DND-41 (cell line): ENCODE data around the gene POLA2.

Source experiments
- ATAC-seq: fragments of 200-7000 bp; cut with Tn5 transposase; 3 replicates; pipeline ENCODE4 v1.9.1; 2021; ENCODE audit warnings: low read depth; ENCODE audit not compliant: insufficient read depth
- DNase-seq: peaks from one replicate; pipeline ENCODE4 v3.0.0-alpha.2; 2020
- H2AFZ ChIP-seq: 2 replicates; pipeline ENCODE4 v1.6.0; 2012; ENCODE audit warnings: low read depth, low read length
- H3K27ac ChIP-seq: 2 replicates; pipeline ENCODE4 v1.5.1; 2012; ENCODE audit warnings: low read length, inconsistent platforms
- H3K27me3 ChIP-seq: fragments of 200-600 bp; sonication (generic); 2 replicates; pipeline ENCODE4 v1.6.0; 2012; ENCODE audit warnings: low read length, mild to moderate bottlenecking, inconsistent platforms; ENCODE audit not compliant: insufficient read depth, poor library complexity
- H3K36me3 ChIP-seq: 2 replicates; pipeline ENCODE4 v1.5.1; 2012; ENCODE audit warnings: low read length, inconsistent platforms; ENCODE audit not compliant: insufficient read depth
- H3K4me1 ChIP-seq: 2 replicates; pipeline ENCODE4 v1.5.1; 2012; ENCODE audit warnings: mild to moderate bottlenecking, low read length; ENCODE audit not compliant: insufficient read depth
- H3K4me2 ChIP-seq: 2 replicates; pipeline ENCODE4 v1.6.0; 2012; ENCODE audit warnings: mild to moderate bottlenecking, moderate library complexity, low read length, inconsistent platforms; ENCODE audit not compliant: insufficient read depth
- H3K4me3 ChIP-seq, 2 experiments: fragments of 200-600 bp in 1 of 2; shearing (Covaris generic) in 1 of 2; 2 replicates each; pipeline ENCODE4 v1.5.1; 2012 to 2016; ENCODE audit warnings: inconsistent platforms in 2 of 2, low read length in 2 of 2, mild to moderate bottlenecking in 2 of 2, low read depth in 1 of 2, moderate library complexity in 1 of 2
- H3K79me2 ChIP-seq: 2 replicates; pipeline ENCODE4 v1.6.0; 2012; ENCODE audit warnings: low read length, inconsistent platforms; ENCODE audit not compliant: insufficient read depth
- H3K9ac ChIP-seq: 2 replicates; pipeline ENCODE4 v1.6.0; 2012; ENCODE audit warnings: low read depth, mild to moderate bottlenecking, inconsistent platforms, low read length, moderate library complexity
- H3K9me3 ChIP-seq: 2 replicates; pipeline ENCODE4 v1.5.1; 2012; ENCODE audit warnings: low read length, moderate library complexity, mild to moderate bottlenecking, inconsistent platforms; ENCODE audit not compliant: insufficient read depth, severe bottlenecking
- H4K20me1 ChIP-seq: 2 replicates; pipeline ENCODE4 v1.6.0; 2012; ENCODE audit warnings: low read length; ENCODE audit not compliant: insufficient read depth
- EZH2 ChIP-seq: IDR thresholded peaks from 3 replicates; pipeline ENCODE4 v1.6.1; 2012; ENCODE audit warnings: borderline replicate concordance, low read depth, mild to moderate bottlenecking, moderate library complexity, low read length, inconsistent platforms; ENCODE audit not compliant: severe bottlenecking
- TF ChIP-seq, protein P1 (sequence below): IDR thresholded peaks from 2 replicates; pipeline ENCODE4 v1.5.1; 2012; ENCODE audit warnings: borderline replicate concordance, low read length, moderate library complexity, mild to moderate bottlenecking; ENCODE audit not compliant: poor library complexity, severe bottlenecking; ENCODE audit errors: extremely low read depth

Gene POLA2

DNA sequence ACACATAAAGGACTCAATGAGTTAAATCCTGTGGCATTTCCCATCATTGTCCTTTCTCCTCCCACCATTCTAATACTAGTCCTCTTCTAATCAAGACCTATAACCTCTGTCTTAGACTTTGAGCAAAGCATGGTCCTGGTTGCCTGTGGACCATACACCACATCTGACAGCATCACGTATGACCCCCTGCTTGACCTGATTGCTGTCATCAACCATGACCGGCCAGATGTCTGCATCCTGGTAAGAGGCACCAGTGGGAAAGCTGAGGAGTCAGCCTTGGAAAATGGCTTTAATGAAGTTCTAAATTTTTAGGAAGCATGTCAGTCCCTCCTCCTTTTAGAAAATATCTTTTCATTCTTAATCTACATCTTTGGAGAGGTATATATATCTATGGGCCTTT lies 25.8 kb downstream of the POLA2 start:
- Histone ChIP-seq H3K4me2 (no peak overlapping the region), H3K36me3 (peaks cover 96% of the 10 kb centered on the region), H3K27me3 (no peaks in the 10 kb centered on the region), H3K9ac (no peak overlapping the region), H3K4me1 (no peaks in the 10 kb centered on the region), H2AFZ (no peak overlapping the region), H3K79me2 (no peaks in the 10 kb centered on the region), H4K20me1 (peaks cover 4% of the 10 kb centered on the region; the same call in 1 of the 2 replicates), H3K9me3 (no peaks in the 10 kb centered on the region), H3K4me3 (no peak overlapping the region), H3K27ac (no peak overlapping the region)
- TF ChIP-seq EZH2 = no peak
- TF ChIP-seq, protein P1, sequence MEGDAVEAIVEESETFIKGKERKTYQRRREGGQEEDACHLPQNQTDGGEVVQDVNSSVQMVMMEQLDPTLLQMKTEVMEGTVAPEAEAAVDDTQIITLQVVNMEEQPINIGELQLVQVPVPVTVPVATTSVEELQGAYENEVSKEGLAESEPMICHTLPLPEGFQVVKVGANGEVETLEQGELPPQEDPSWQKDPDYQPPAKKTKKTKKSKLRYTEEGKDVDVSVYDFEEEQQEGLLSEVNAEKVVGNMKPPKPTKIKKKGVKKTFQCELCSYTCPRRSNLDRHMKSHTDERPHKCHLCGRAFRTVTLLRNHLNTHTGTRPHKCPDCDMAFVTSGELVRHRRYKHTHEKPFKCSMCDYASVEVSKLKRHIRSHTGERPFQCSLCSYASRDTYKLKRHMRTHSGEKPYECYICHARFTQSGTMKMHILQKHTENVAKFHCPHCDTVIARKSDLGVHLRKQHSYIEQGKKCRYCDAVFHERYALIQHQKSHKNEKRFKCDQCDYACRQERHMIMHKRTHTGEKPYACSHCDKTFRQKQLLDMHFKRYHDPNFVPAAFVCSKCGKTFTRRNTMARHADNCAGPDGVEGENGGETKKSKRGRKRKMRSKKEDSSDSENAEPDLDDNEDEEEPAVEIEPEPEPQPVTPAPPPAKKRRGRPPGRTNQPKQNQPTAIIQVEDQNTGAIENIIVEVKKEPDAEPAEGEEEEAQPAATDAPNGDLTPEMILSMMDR = no peak
- DNase-seq (no peak), ATAC-seq (no peak)

DNA sequence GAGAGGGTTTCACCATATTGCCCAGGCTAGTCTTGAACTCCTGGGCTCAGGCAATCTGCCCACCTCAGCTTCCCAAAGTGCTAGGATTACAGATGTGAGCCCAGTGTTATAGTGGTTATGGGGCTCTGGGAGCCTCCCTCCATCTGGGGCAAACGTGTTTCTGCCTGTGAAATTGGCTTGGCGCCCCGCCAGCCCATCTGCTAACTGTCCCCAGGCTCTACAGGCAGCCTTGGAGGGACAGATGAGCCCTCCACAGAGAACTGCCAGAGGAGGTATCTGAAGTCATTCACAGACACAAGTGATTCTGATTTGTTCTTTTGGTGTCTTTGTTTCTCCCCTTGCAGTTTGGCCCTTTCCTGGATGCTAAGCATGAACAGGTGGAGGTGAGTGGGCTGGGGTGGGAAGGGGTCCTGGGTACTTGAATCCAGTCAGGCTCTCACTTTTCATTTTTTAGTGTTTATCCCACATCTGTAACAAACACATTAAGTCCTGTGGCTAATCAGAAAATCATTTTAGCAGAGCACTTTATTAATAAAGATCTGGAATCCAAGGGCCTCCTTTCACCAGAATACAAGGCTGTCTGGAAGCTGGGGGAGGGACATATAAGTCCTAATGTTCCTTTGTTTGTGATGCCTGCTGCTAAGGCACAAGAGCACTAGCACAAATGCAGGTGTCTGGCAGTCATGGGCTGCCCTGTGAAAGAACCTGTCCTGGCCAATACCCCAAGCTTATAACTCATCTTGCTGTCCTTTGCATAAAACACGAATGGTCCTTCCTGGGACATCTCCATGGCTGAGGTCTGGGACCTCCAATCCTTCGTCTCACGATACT lies 27.2 kb downstream of the POLA2 start:
- H3K4me1 ChIP-seq = no peaks in the 10 kb centered on the region
- TF ChIP-seq, protein P1 = no peak
- TF ChIP-seq EZH2 = no peak
- H3K4me2 ChIP-seq = no peak overlapping the region
- no peak overlapping the region for H3K9ac ChIP-seq
- DNase-seq (peak; percentile 26), ATAC-seq (peak; percentile 44; the same call in 2 of the 3 replicates)
- H2AFZ ChIP-seq = no peak overlapping the region
- H3K4me3 ChIP-seq = no peak overlapping the region
- no peaks in the 10 kb centered on the region for H3K27me3 ChIP-seq
- peaks cover 4% of the 10 kb centered on the region; the same call in 1 of the 2 replicates for H4K20me1 ChIP-seq
- no peaks in the 10 kb centered on the region for H3K9me3 ChIP-seq
- H3K79me2 ChIP-seq = no peaks in the 10 kb centered on the region
- H3K27ac ChIP-seq = no peak overlapping the region
- peaks cover 98% of the 10 kb centered on the region for H3K36me3 ChIP-seq

DNA sequence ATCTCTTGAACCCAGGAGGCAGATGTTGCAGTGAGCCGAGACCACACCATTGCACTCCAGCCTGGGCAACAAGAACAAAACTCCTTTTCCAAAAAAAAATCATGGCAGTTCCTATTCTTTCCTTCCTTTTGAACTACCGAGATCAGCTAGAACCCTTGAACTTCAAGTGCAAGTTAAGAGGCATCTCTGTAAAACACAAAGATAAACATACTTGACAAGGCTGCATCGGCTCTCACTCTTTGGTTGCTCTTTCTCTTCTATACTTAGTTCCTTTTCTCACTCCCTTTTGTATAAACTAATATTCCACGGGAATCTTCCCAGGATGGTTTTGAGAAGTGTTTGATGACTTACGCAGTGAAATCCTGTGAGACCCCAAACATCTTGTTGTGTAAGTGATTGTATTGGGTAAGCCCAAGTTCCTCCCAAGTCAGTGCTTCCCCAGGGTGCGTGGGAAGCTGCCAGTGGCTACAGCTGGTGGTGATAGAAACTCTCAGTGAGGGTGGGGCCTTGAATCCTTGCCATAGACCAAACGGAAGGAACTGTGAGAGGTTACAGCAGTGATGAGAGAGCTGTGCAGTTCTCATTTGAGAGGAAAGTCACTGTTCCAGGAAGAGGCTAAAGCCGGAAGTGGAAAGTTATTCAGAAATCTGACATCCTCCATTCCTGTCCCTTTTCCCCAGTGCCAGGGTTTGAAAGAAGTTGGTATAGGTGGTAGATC lies 28.8 kb downstream of the POLA2 start:
- Histone ChIP-seq H3K4me2 (no peak overlapping the region), H4K20me1 (peaks cover 4% of the 10 kb centered on the region; the same call in 1 of the 2 replicates), H3K4me3 (no peak overlapping the region), H3K79me2 (no peaks in the 10 kb centered on the region), H3K9ac (no peak overlapping the region), H2AFZ (no peak overlapping the region), H3K9me3 (no peaks in the 10 kb centered on the region), H3K27me3 (no peaks in the 10 kb centered on the region), H3K36me3 (peaks cover 98% of the 10 kb centered on the region), H3K27ac (no peak overlapping the region), H3K4me1 (no peaks in the 10 kb centered on the region)
- ATAC-seq (no peak), DNase-seq (no peak)
- TF ChIP-seq EZH2 = no peak
- TF ChIP-seq, protein P1 = no peak
